PFSK-1 (cell line): ENCODE measurements around the gene GABBR1.

Experiments used
- FOXP2 ChIP-seq: optimal IDR thresholded peaks from 2 replicates; pipeline ENCODE3; 2011; ENCODE audit warnings: borderline replicate concordance, control low read depth, inconsistent platforms; ENCODE audit not compliant: insufficient read depth; ENCODE audit errors: extremely low read length, extremely low read depth
- POLR2AphosphoS5 ChIP-seq: IDR thresholded peaks from 2 replicates; pipeline ENCODE4 v1.6.1; 2012; ENCODE audit warnings: low read depth, mild to moderate bottlenecking, control low read depth, low read length, moderate library complexity
- REST ChIP-seq, 2 experiments: IDR thresholded peaks; 2 replicates each; pipeline versions ENCODE4 v1.6.1 to v1.8.0; 2011 to 2012; ENCODE audit warnings: low read depth in 2 of 2, low read length in 2 of 2, control low read depth in 1 of 2, inconsistent platforms in 1 of 2, mild to moderate bottlenecking in 1 of 2, moderate library complexity in 1 of 2; ENCODE audit not compliant: insufficient read depth in 1 of 2
- TAF1 ChIP-seq: IDR thresholded peaks from 2 replicates; pipeline ENCODE4 v1.6.1; 2012; ENCODE audit warnings: low read length, control low read depth, borderline replicate concordance; ENCODE audit not compliant: insufficient read depth

GRCh38 chr6:29663300-29664042, 30.5 kb upstream of the GABBR1 start:
- no peak for TF ChIP-seq TAF1
- TF ChIP-seq POLR2AphosphoS5, result no peak
- TF ChIP-seq REST (IDR thresholded peaks at IDR 0.05; ENCODE audit: insufficient read depth in 1 of 2, low read depth in 2 of 2, low read length in 2 of 2), result no peak
- TF ChIP-seq FOXP2, result no peak
